Esophagus muscularis mucosa (tissue), 3 donors: Measurements from ENCODE around the gene SDK1.

ENCODE experiments used
- CTCF ChIP-seq, 3 experiments: fragments of 200-600 bp in 2 of 3; fragments of 450-650 bp in 1 of 3; sonication (generic) in 2 of 3; IDR thresholded peaks; one replicate each; pipeline ENCODE4 v1.5.1; 2017 to 2019; ENCODE audit warnings: antibody characterized with exemption in 3 of 3, mild to moderate bottlenecking in 2 of 3, moderate library complexity in 1 of 3
- POLR2A ChIP-seq: fragments of 450-650 bp; IDR thresholded peaks from one replicate; pipeline ENCODE4 v1.6.1; 2017; ENCODE audit warnings: antibody characterized with exemption, moderate library complexity, mild to moderate bottlenecking, low read depth
- POLR2AphosphoS5 ChIP-seq, 2 donors: sonication (generic); formaldehyde crosslinking; IDR thresholded peaks; one replicate each; pipeline ENCODE4 v1.6.1; 2017; ENCODE audit warnings: antibody characterized with exemption in 2 of 2

- TF ChIP-seq CTCF (IDR thresholded peaks at IDR 0.05): no peak
- TF ChIP-seq POLR2A: no peak
- TF ChIP-seq POLR2AphosphoS5 (IDR thresholded peaks at IDR 0.05): no peak
These were observed 598.5 kb downstream of the SDK1 start for GRCh38 chr7:3899559-3899991.
